ENCODE data around the gene ACER2.

- TF ChIP-seq CTCF (IDR thresholded peaks at IDR 0.05) (no peak), POLR2A (IDR thresholded peaks at IDR 0.05) (no peak)
These were observed 21.5 kb upstream of the ACER2 start for GRCh38 chr9:19387317-19387716.

Measured in Peyer's patch (tissue), 4 donors.